TTC549 (cell line): ENCODE measurements around the gene HNRNPA3.
"Not testable (repeated sequence)": the region's sequence is repeated elsewhere in the genome, so short reads cannot be mapped to it uniquely, and the experiment has no call there.

Experiments
- FAIRE-seq: peaks from 2 replicates; lab custom pipeline; 2012; peaks lifted over from hg19 to GRCh38; lab: Jason Lieb, UNC

Gene HNRNPA3

DNA sequence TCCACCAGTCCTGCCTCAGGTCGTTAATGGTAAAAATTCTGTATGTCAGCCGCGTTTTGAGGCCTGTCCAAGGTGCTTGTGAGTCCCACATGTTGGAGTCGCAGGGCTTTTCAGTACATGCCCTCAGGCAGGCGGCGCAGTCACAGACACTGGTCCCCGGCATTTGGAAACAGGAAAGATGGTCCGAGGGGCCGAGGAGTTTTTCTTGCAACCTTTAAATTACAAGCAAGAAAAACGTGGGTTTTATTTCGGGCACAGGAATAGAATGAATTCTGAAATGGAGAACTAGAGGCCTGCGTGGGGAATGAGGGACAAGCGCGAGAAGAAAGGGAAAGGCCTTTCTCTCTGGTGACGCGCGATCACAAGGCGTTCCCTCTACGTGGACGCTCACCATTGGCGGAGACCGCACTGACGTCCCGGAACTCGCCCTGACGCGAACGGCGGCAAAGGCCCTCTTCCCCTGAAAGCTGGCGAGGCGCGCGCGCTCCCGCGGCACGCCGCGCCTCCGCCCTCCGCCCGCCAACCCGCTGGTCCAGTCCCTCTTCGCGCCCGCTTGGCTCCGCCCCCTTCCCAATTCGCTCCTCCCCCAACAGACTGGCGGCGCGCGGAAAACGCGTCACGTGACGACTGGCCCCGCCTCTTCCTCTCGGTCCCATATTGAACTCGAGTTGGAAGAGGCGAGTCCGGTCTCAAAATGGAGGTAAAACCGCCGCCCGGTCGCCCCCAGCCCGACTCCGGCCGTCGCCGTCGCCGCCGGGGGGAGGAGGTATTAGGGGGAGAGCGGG, at the start of gene HNRNPA3:
TSS of gene HNRNPA3 (plus strand) at position 689 of the 785 bp plus-strand sequence. CDS start at position 695, 6 bp downstream.
- peak; percentile 68 for FAIRE-seq

DNA sequence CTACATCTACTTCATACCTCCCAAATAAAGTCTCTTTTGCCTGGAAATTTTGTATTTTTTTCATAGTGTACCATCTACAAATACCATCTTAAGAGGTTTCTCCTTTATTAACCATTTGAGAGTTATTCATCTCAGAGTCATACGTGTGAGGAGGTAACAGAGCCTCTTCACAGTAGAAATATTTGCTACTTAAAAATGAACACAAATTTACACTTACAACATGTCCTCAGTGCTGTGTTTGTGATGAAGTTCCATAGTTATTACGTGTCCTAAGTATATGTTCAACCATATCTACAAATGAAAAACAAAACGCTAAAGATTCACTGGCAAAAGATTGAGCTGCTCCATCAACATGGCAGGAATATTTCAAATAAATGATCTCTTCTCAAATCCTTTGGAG, 48.5 kb upstream of the HNRNPA3 start:
- peak; percentile 99 for FAIRE-seq

DNA sequence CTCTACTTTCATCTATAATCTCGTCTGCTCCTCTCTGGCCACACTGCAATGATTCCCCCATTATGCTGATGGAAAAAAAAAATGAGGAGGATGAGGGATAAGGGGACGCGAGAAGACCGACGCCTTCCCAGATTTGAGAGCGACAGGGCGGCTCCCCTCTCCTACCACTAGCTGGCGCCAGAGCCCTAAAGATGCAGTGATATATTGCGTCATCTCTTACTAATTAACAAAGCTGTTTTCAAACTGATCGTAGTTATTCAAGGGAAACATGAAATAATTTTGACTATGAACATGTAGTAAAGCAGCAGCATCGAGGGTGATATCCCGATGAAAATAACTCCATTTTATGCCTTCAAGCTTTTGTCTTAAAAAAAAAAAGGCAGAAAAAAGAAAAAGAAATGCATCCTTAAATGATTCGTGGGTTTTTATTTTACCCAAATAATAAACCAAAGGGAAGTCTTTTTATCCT, 48.0 kb upstream of the HNRNPA3 start:
- FAIRE-seq: no peak

DNA sequence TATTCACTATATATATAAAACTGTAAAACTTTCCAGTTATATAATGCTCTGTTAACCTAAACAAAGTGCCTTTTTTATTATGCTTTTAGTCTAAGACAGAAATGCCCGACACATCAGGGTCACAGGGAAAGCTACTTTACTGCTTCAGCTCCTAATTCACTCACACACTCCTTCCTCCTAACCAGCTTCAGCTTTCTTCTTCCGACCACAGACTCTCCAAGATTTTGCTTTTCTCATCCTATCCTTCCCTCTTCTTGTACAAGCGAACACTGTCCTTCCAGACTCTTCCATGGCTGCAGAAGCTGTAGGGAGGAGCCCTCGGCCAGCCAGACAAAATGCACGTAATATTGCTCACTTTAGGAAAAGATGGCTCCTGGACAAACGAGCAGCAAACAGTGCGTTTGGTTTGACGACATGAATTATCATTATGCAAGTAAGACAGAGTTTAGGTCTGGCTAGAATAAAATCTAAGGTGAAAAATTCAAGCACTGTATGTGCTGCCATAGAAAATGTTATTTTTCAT, 47.5 kb upstream of the HNRNPA3 start:
- no peak for FAIRE-seq

DNA sequence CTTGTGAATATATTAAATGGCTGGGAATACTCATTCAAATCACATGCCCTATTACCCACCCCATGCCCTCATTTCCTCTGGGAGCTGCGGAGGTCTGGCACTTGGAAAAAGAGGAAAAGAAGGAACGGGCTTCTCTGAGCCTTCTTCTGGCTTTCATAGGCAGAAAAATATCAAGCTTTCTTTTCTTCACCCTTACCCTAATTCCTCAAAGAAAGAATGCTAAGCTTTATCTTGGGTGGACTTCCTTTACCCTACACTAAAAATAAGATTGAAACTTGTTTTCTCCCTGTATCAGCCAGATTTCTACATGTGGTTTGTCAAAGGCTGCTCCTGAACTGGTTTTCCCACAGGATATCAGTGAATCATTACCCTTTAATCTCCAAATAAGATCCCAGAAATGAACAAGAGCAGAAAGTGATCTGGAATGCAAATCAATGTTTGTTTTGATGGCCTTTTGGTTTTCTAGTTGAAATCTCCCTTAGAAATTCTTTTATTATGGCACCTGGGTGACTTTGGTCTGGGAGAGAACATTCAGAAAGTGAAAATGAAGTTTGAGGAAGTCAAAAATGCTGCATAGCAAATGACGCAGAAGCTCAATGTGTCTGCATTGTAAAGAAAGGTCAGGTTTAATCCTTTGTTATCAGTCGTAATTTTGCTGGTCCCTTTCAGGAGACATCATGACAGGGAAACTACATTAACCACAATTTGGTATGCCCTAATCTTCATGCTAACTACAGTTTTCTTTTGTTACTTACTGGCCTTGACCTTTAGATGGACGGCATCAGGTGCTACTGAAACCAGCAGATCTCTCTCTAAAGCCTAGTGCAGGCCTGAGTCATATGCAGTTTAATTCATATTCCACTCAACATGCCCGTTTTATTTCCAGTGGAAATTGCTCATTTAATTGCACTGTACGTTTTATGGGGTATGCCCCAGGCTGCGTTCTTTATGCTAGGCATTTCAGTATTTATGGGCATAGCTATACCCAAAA, 46.6 kb upstream of the HNRNPA3 start:
- peak; percentile 88 for FAIRE-seq

DNA sequence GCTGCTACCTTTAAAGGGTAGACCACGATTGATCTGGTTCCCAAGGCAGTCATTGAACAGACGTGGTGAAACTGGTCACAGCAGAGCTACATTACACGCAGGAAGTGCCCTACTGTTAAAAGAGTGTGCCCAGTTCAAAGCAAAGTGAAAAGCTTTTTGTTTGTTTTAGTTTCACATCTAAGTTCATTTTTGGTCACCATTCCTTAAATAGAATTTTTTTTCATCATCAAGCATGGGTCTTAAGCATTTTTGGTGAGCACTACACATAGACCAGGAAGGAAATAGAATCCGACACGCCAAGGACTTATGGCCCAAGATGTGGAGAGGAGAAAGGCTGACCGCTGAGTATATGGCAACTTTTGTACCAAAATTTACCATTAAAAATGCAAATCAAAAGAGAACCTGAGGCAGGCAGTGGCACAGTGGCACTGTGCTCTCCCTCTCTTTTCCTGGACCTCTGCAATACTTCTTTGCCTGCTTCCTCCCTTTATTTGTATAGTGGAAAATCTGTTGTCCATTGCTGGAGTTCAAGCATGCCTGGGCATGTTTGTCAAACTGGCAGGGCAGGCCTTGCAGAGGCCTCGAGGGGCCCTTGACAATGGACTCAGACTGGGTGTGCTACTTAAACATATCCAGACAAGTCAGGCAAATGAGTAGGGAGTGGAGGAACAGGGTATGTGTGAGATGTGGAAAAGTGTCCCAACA, 42.6 kb upstream of the HNRNPA3 start:
- no peak for FAIRE-seq

DNA sequence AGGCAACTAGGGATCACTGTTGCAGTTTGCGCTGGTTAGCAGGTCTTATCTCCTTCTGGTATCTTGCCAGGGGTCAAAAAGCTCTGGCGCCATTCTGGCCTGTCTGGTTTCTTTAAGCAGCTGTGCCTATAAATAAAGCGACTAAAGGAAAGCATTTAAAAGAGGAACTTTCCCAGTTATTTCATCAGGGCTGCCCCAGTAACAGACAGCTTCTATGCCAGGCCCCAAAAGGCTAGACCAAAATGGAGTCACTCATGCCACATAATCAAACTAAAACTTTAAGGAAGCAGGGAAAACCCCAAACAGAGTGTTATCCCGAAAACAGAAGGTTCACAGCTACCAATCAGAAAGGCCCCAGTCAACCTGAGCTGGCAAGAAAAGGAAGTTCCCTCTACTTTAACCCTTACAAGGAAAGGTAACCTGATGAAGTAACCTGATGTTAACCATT, 41.2 kb upstream of the HNRNPA3 start:
- FAIRE-seq: no peak

DNA sequence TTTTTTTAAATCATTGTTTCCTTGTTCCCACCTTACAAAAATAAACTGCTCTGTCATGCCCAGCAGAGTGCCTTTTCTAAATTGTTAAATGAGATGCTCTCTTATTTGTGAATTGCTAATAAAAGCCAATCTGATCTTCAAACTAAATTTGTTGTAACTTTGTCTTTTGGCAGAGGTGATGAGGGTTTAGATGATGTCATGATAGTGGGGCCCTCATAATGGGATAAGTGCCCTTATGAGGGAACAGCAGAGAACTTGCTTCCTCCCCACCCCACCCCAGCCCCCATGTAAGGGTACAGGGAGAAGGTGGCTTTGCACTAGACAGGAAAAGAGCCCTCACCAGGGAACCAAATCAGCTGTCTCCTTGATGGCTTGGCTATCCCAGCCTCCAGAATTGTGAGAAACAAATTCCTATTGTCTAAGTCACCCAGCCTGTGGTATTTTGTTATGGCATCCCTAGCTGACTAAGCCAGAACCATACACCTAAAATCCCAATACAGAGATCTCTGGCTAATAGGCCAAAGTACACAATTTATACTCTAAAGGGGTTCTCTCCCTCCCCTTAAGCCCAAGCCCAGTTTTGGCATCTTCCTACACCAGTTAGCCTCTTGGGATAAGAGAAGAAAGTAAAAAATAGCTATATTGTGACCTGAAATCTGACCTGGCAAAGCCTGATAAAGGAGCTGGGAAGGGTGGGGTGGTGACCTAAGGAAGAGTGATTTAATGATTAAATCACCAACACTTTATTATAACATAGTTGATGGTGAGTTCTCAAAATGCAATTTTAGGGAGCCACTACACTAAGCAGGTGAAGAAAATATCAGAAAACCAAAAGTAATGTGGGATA, 40.3 kb upstream of the HNRNPA3 start:
- FAIRE-seq: no peak

DNA sequence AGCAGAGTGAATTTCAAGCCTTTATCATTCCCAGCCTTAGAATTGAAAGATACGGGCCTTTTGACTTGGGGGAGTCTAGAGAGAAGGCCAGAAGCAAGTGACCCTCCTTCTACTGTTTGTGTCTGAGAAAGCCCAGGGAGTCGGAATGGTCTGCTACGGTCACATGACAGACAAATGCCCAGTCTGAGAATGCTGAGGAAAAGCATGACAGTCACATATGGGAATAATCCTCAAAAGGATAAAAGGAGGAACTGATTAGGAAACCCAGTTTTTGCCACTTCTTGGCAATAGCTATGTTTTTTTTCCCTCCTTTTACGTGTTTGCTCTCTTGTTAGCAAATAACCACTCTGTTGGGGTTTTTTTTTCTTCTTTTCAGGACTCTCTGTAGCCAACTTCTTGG, 38.1 kb upstream of the HNRNPA3 start:
- no peak for FAIRE-seq

DNA sequence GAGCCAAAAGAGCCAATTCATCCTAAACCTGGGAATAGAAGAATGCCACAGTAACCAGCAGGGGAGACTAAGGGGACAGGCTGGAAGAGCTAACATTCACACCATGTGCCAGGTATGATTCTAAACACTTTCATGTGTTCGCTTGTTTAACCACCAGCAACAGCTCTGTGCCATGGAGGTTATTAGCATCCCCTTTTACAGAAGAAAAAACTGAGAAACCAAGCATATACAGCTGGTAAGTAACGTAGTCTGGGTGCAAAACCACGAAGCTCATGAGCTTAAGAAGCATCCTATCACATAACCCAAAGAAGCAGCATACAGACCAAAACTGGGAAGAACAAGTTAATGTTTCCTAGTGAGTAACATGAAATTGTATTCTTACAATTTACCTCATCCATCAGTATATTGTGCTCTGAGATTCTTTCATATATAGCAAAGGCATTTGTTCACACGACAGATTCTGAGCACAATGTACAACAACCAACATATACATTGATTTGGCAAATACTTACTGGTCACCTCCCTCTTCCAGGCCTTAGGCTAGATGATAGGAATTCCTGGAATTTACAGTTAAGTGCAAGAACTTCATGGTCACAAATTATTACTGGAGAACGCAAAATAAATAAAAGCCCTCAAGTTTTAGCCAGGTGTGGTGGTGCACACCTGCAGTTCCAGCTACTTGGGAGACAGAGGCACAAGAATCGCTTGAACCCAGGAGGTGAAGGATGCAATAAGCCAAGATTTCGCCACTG, 36.5 kb upstream of the HNRNPA3 start:
- no peak for FAIRE-seq

DNA sequence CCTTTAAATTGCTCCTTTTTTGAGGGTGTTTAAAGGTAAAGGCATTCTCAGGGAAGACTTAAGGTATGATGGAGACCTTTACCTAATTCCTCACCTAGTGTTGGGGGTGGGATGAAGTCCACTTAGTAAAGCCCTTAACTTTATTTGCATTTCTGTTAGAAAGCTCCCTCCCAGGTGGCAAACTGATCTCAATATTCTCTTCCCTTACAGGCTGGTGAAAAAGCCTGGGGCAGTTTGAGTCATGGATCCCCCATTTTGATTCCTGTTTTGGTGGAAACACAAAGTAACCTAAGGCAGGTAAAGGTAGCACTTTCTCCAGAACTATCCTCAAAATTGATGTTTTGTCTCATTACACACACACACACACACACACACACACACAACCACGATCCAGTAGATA, 33.8 kb upstream of the HNRNPA3 start:
- no peak for FAIRE-seq

DNA sequence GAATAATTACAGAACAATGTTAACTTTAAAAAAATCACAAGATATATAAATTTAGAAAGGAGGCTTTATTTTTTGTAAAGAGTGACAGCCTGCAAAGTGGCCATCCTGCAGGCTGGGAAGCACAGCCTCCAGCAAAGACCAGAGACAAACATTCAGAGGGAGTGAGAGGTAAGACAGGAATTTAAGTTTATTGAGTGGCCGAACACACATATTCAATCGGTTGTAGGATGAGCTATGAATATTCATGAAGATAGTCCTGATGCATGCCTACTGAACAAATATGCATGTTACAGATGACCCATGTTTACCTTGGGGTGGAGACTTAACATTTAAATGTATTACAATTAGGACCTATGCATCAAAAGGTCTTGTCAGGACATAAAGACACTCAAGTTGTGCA, 33.4 kb upstream of the HNRNPA3 start:
- no peak for FAIRE-seq

DNA sequence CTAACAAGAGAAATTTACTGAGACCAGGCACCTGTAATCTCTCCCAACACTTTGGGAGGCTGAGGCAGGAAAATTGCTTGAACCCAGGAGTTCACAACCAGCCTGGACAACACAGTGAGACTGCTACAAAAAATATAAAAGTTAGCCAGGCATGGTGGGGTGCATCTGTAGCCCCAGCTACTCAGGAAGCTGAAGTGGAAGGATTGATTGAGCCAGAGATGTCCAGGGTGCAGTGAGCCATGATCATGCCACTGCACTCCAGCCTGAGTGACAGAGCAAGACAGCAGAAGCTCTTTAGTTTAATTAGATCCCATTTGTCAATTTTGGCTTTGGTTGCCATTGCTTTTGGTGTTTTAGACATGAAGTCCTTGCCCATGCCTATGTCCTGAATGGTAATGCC, 32.9 kb upstream of the HNRNPA3 start:
- FAIRE-seq: not testable (repeated sequence)

DNA sequence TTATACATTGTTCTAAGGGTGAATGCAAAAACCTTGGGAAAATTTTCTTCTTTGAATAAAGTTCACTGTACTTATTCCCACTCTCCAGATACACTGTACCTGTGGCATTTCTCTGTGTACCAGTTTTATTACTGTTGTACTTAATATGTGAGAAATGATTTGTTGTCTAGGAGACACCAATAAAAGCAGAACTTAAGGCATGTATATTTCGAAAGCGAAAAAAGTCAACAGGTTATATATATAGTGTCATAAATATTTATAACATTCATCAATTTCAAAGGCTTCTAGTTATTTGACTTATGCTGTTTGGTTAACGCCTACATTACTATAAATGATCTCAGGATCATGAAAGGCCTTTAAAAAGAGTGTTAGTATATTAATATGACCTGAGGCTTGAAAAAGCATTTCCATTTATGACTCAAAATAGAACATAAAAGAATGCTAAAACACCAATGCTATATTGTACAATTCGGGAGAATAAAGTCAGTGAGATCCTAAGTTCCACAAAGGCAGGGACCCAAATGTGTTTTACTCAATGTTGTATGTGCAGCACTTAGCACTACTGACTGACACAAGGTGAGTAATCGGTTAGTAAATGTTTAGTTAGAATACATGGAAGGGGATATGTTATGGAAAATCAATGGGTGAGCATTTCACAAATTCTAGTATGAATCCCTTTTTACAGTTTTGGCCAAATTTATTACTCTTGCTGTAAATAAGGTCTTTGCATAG, 32.2 kb upstream of the HNRNPA3 start:
- no peak for FAIRE-seq

DNA sequence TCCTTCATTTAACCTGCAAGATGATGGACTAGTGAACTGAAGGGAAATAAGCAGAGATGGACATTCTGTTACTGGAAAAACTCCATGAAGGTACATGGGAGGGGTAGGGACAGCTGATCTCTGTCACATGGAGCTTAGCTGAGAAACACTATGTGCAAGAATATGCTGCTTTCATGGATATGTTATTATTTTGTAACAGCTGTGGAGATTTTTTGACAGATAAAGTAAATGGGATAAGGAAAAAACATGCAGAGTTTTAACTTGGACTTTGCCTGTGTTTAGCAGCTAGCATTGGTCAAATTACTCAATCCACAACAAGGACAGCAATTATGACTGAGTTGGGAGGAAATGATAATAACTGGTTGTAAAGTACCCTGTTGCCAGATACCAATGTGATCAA, 28.7 kb upstream of the HNRNPA3 start:
- FAIRE-seq: no peak

DNA sequence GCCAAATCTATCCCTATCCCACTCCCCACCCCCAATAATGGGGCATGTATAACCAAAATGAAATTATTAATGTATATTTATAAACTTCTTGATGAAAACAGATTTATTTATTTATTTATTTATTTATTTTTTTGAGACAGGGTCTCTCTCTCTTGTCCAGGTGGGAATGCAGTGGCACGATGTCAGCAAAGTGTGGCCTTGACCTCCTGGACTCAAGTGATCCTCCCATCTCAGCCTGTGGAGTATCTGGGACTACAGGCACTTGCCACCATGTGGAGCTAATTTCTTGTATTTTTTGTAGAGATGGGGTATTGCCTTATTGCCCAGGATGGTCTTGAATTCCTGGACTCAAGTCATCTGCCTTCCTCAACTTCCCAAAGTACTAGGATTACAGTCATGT, 28.0 kb upstream of the HNRNPA3 start:
- FAIRE-seq: no peak

DNA sequence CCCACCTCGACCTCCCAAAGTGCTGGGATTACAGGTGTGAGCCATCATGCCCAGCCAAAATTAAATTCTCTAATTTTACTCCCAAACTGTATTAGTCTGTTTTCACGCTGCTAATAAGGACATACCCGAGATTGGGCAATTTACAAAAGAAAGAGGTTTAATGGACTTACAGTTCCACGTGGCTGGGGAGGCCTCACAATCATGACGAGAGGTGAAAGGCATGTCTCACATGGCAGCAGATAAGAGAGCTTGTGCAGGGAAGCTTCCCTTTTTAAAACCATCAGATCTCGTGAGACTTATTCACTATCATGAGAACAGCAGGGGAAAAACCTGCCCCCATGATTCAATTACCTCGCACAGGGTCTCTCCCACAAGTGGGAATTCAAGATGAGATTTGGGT, 26.6 kb upstream of the HNRNPA3 start:
- not testable (repeated sequence) for FAIRE-seq

DNA sequence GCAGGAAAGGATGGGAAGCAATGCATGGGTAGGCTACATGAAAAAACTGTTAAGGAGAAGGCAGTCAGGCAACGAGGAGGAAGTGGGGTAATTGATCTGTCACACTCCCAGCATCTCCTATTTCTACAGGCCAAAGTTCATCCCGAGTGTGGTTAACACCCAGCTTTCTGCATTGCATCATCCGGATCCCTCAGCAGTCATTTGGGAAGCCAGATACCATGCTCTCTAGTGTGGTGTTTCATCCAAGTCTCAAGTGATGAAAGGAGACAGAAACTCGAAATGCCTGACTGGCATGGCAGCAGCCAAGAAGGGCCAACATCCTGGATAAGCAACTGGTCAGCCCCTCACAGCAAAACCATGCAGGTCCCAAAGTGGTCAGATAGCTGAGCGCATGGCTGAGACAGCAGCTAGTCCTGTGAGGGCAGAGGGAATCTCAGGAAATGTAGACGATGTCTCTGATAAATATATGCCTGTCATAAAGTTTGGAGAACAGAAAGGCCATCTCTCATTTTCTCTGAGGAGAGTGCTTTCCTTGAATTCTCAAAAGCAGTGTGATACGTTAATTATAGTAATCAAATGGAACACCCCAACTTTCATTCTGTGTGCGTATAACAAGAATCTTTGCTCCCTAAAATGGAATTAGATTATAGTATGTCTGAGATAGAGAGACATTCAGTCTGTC, 24.8 kb upstream of the HNRNPA3 start:
- no peak for FAIRE-seq
